Stimulated activated CD8-positive, alpha-beta memory T cell treated with anti-CD3 and anti-CD28 coated beads, Interleukin-4, amount 100 ng/mL, for 24 hours (primary cell): ENCODE data around the gene PNPLA3.

ENCODE experiments used
- DNase-seq: peaks from one replicate; pipeline ENCODE4 v3.0.0-alpha.2; 2020; ENCODE audit warnings: low read depth

PNPLA3 gene

DNA sequence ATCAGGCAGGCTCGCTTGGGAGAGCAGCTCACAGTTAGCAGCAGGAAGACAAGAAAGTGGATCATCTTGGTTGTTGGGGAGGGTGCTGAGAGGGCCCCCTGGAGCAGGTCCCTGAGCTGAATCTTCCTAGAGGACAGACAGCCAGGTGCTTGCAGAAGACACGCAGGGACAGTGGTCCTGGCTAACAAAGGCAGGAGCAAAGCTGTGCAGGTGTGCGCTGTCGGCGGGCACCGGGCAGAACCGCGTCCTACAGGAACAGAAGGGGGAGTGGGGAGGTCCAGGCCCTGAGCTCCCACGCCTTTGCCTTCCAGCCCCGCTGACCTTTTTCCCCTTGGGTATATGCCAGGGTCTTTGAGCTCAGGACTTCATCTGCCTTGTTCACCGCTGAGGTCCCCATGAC, 70.4 kb downstream of the PNPLA3 start:
- DNase-seq, result no peak

DNA sequence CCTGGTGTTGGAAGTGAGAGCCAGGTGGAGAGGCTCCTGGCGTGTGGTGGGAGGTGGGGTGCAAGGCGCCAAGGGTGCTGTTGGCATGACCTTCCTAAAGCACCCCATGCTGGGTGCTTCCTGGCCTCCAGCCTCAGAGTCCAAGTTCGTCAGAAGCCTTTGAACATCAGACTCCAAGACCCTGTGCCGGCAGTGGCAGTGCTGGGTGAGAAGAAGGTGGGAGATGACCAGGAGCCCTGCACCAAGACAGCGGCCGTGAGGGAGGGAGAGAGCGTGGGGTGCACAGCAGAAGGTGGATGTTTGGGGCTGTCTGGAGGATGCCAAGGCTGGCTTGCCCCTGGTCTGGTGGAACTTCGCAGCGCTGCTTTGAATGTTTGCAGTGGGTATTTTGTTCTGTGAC, 70.8 kb downstream of the PNPLA3 start:
- DNase-seq, result no peak

DNA sequence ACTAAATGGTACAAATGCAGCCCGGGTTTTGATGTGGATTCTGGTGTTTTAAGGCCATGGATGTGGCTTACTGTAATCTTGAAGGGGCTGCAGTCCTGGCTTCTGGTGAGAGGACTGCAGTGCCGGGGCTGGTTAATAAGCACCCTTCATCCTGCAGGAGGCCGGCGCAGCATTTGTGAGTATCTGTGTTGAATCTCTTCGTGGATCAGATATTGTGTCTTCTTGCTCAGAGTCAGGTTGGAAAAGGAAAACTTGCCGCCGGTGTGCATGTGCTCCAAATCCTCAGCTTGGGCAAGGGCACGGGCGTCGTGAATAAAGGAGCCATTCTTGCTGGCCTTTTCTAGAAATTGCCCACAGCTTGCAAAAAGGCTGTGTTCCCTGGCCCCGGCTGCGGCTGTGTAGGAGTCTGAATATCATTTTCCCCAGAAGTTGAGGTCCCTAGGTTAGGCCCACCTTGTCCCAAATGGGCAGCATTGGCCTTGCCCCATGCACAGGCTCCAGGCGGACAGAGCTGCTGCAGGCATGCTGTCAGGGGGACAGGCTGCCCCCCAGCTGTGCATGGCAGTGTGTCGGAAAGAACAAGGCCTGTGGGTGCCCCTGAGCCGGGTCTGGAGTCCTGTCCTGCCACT, 71.6 kb downstream of the PNPLA3 start:
- no peak for DNase-seq

DNA sequence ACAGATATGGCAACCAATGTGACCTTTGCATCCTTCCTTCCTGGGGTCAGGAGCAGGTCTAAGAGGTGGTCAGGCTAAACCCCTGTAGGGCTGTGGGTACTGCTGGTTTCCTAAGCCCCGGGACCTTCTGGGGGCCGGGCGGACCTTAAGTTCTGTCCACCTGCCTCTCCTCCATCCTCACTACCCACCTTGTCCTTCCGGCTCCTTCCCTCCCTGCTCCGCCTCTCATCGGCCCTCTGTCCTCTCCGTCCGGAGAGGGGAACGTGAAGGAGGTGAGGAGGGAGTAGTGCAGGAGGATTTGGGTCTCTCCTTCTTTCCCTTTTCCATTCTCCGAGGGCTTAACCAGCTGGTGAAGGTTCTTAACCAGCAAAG, 72.2 kb downstream of the PNPLA3 start:
- no peak for DNase-seq

DNA sequence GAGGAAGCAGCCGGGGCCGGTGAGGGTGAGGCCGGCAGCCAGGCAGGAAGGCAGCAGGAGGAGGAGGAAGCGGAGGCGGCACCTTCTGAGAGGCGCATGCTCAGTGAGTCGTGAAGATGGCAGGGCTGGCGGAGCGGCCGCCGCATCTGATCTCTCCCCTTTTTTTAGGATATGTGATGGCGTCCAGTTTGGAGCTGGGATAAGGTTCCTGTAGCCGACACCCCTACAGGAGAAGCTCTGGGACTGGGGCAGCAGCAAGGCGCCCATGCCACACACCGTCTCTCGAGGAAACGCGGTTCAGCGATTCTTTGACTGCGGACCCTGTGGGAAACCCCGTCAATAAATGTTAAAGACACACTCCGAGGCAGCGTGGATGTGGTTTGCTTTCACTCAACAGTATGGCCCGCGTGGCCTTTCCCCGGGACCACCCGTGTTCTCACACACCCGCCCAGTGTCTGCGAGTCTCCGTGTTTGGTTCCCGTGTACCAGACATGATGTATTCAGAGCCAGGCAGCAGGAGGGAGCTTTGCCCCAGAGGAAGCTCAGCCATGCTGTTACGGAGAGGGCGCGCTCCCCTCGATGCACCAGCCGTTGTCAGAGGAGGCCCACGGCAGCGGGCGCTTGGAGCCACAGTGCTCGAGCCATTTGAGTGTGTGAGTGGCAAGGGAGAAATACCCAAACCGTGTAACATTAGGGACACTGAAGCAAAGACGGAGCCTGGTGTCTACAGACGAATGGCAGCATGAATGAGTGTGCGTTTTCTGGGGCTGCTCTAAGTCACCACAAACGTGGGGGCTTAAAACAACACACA, 72.8 kb downstream of the PNPLA3 start:
- peak; percentile 66 for DNase-seq

DNA sequence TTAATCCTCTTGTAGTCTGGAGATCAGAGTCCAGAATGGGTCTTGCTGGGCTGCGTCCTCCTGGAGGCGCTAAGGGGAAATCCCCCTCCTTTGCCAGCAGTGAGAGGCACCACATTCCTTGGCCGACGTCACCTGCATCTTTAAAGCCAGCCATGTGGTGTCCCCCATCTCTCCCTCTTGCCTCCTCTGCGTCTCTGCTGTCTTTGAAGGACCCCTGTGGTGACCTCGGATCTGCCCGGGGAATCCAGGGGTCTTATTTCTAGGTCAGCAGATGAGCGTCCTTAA, 73.3 kb downstream of the PNPLA3 start:
- no peak for DNase-seq
